ENCODE results near the gene CHMP3. TPM values are rescaled to one million over a fixed set of nuclear protein-coding genes. Genes with fewer than 3 reads are reported as not detected.
A peak's percentile ranks its signal among the peaks of the same experiment; 100 is the strongest.

Gene CHMP3
- polyA plus RNA-seq, 3 donors, result 45.4 to 115 (median 99.4) TPM

DNA sequence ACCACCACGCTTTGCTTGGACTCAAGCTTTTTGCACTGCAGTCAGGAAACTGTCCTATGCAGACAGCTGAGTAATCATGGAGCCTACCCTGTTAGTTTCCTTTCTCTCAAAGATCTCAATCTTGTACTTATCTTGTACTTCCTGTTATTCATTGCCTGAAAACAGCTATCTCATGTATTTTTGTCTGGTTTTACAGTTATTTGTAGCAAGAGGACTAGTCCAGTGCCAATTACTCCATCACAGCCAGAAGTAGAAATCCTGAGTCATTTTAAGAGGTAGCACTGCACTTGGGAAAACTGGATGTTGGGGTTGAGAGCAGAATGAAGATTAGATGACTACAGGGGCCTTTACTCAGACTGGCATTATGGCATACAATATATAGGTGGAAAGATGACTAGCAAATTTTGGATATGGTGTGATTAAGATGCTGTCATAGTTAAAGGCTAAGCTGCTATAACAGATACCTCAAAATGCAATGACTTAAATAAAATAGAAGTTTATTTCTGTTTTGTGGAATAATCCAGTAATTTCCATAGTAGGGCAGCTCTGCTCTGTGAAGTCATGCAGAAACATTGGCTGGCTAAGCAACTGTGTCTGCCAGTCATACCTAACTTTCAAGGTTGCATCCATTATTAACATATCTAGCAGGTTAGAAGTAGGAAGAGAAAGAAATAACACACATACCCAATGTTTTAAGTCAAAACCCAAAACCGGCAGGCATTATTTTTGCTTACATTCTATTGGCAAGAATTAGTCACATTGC is 21.1 kb upstream of the CHMP3 start:
- Histone ChIP-seq H3K4me2 (replicated peaks; ENCODE audit: extremely low read depth, low read length, poor library complexity, severe bottlenecking) (no peak overlapping the region), H3K27ac (ENCODE audit: low read depth in 1 of 2, low read length in 2 of 2) (peak overlapping the region in 1 of 2 donors; percentile 40), H2AFZ (ENCODE audit: insufficient read depth, low read depth, low read length, poor library complexity, severe bottlenecking) (peak overlapping the region; percentile 6), H4K20me1 (ENCODE audit: insufficient read depth, low read length) (no peaks in the 10 kb centered on the region), H3K27me3 (ENCODE audit: control insufficient read depth in 2 of 2, insufficient read depth in 2 of 2, low read length in 2 of 2) (no peaks in the 10 kb centered on the region), H3K4me3 (replicated peaks in 1 of 3; ENCODE audit: low read depth in 2 of 3, low read length in 3 of 3) (no peak overlapping the region), H3K4me1 (ENCODE audit: control insufficient read depth in 1 of 2, insufficient read depth in 2 of 2, low read length in 2 of 2) (peaks cover 4% of the 10 kb centered on the region in 2 donors), H3K9me3 (replicated peaks in 1 of 2; ENCODE audit: control insufficient read depth in 1 of 2, insufficient read depth in 1 of 2, low read length in 2 of 2) (peaks cover 0 to under 1% of the 10 kb centered on the region in 2 donors), H3K36me3 (replicated peaks in 1 of 2; ENCODE audit: control insufficient read depth in 1 of 2, insufficient read depth in 2 of 2, low read length in 2 of 2) (no peaks in the 10 kb centered on the region), H3K9ac (ENCODE audit: insufficient read depth, low read length, poor library complexity, severe bottlenecking) (no peak overlapping the region), H3K79me2 (ENCODE audit: insufficient read depth, low read length) (no peaks in the 10 kb centered on the region)
- intact Hi-C loops (cut with micrococcal nuclease), result no loop called here
- TF ChIP-seq CTCF (IDR thresholded peaks at IDR 0.05), result no peak
- H3K36me3 Mint-ChIP-seq, result no peaks in the 10 kb centered on the region
- H3K9me3 Mint-ChIP-seq, result peaks cover 0 to 7% (median 3%) of the 10 kb centered on the region in 7 donors
- WGBS (ENCODE audit: insufficient coverage), result 14% methylated on average over 1 of the region's 2 CpGs
- peaks cover 4% of the 10 kb centered on the region for H3K4me1 Mint-ChIP-seq
- no peak overlapping the region for H3K4me3 Mint-ChIP-seq
- peaks cover 0 to 2% (median 0%) of the 10 kb centered on the region in 3 donors for H3K27me3 Mint-ChIP-seq (ENCODE audit: low read depth in 3 of 3)
- peak; percentile 20 to 35 (median 21) for DNase-seq
- peak overlapping the region in 6 of 7 donors; percentile 6 to 68 (median 50) for H3K27ac Mint-ChIP-seq

GRCh38 chr2:86580560-86580959 is 17.3 kb upstream of the CHMP3 start:
- H3K27ac ChIP-seq (ENCODE audit: low read depth in 1 of 2, low read length in 2 of 2), result no peak overlapping the region
- H3K4me1 ChIP-seq (ENCODE audit: control insufficient read depth in 1 of 2, insufficient read depth in 2 of 2, low read length in 2 of 2), result peaks cover 4% of the 10 kb centered on the region in 2 donors
- H3K9ac ChIP-seq (ENCODE audit: insufficient read depth, low read length, poor library complexity, severe bottlenecking), result no peak overlapping the region
- Mint-ChIP-seq H3K36me3 (no peaks in the 10 kb centered on the region), H3K27ac (no peak overlapping the region), H3K4me3 (no peak overlapping the region), H3K4me1 (peaks cover 6% of the 10 kb centered on the region), H3K27me3 (ENCODE audit: low read depth in 3 of 3) (peaks cover 0 to 2% (median 0%) of the 10 kb centered on the region in 3 donors), H3K9me3 (peaks cover 3 to 17% (median 10%) of the 10 kb centered on the region in 7 donors)
- no peak overlapping the region for H2AFZ ChIP-seq (ENCODE audit: insufficient read depth, low read depth, low read length, poor library complexity, severe bottlenecking)
- no peaks in the 10 kb centered on the region for H3K27me3 ChIP-seq (ENCODE audit: control insufficient read depth in 2 of 2, insufficient read depth in 2 of 2, low read length in 2 of 2)
- no peak overlapping the region for H3K4me2 ChIP-seq (replicated peaks; ENCODE audit: extremely low read depth, low read length, poor library complexity, severe bottlenecking)
- DNase-seq, result no peak
- H3K79me2 ChIP-seq (ENCODE audit: insufficient read depth, low read length), result no peaks in the 10 kb centered on the region
- H4K20me1 ChIP-seq (ENCODE audit: insufficient read depth, low read length), result no peaks in the 10 kb centered on the region
- intact Hi-C loops (cut with micrococcal nuclease), result no loop called here
- no peak for TF ChIP-seq CTCF (IDR thresholded peaks at IDR 0.05)
- H3K36me3 ChIP-seq (replicated peaks in 1 of 2; ENCODE audit: control insufficient read depth in 1 of 2, insufficient read depth in 2 of 2, low read length in 2 of 2), result no peaks in the 10 kb centered on the region
- H3K4me3 ChIP-seq (replicated peaks in 1 of 3; ENCODE audit: low read depth in 2 of 3, low read length in 3 of 3), result no peak overlapping the region
- peaks cover 0 to 4% of the 10 kb centered on the region in 2 donors for H3K9me3 ChIP-seq (replicated peaks in 1 of 2; ENCODE audit: control insufficient read depth in 1 of 2, insufficient read depth in 1 of 2, low read length in 2 of 2)

All from CD14-positive monocyte (primary cell).